Measurements from ENCODE around the gene ALS2CL.

The ALS2CL gene

GRCh38 chr3:46678280-46678679 lies 15.2 kb downstream of the ALS2CL start:
- no peak for DNase-seq (ENCODE audit: low spot score)

- DNase-seq (ENCODE audit: low spot score) = no peak
Observed at GRCh38 chr3:46677411-46677726, 16.1 kb downstream of the ALS2CL start.

- DNase-seq (ENCODE audit: low spot score) = no peak
Observed at GRCh38 chr3:46676601-46677410, 16.7 kb downstream of the ALS2CL start.

- no peak for DNase-seq (ENCODE audit: low spot score)
Observed at GRCh38 chr3:46675843-46676567, 17.5 kb downstream of the ALS2CL start.

- DNase-seq (ENCODE audit: low spot score) = no peak
Observed at GRCh38 chr3:46675426-46675825, 18.1 kb downstream of the ALS2CL start.

GRCh38 chr3:46674031-46674845 lies 19.2 kb downstream of the ALS2CL start:
- DNase-seq (ENCODE audit: low spot score) = peak; percentile 21

- no peak for DNase-seq (ENCODE audit: low spot score)
Observed at GRCh38 chr3:46673151-46674030, 20.1 kb downstream of the ALS2CL start.

- DNase-seq (ENCODE audit: low spot score) = no peak
Observed at GRCh38 chr3:46672349-46672695, 21.2 kb downstream of the ALS2CL start.

GRCh38 chr3:46671541-46672348 lies 21.7 kb downstream of the ALS2CL start:
- no peak for DNase-seq (ENCODE audit: low spot score)

- DNase-seq (ENCODE audit: low spot score) = no peak
Observed at GRCh38 chr3:46670891-46671427, 22.5 kb downstream of the ALS2CL start.

GRCh38 chr3:46670000-46670890 lies 23.2 kb downstream of the ALS2CL start:
- DNase-seq (ENCODE audit: low spot score) = no peak

GRCh38 chr3:46669191-46669999 lies 24.1 kb downstream of the ALS2CL start:
- no peak for DNase-seq (ENCODE audit: low spot score)

- no peak for DNase-seq (ENCODE audit: low spot score)
Observed at GRCh38 chr3:46668591-46668990, 24.9 kb downstream of the ALS2CL start.

- no peak for DNase-seq (ENCODE audit: low spot score)
Observed at GRCh38 chr3:46668116-46668515, 25.4 kb downstream of the ALS2CL start.

GRCh38 chr3:46667657-46668056 lies 25.8 kb downstream of the ALS2CL start:
- DNase-seq (ENCODE audit: low spot score) = no peak

GRCh38 chr3:46667061-46667621 lies 26.3 kb downstream of the ALS2CL start:
- DNase-seq (ENCODE audit: low spot score) = no peak

GRCh38 chr3:46666453-46666845 lies 27.0 kb downstream of the ALS2CL start:
- no peak for DNase-seq (ENCODE audit: low spot score)

- no peak for DNase-seq (ENCODE audit: low spot score)
Observed at GRCh38 chr3:46665763-46666452, 27.6 kb downstream of the ALS2CL start.
